Epidermal melanocyte (primary cell): ENCODE data around the gene CCT8.
"Not testable (repeated sequence)": the region's sequence is repeated elsewhere in the genome, so short reads cannot be mapped to it uniquely, and the experiment has no call there.

ENCODE experiments used
- DNase-seq: peaks from one replicate; pipeline ENCODE4 v3.0.0; 2011; ENCODE audit warnings: low spot score; ENCODE audit not compliant: insufficient read length

The CCT8 gene

DNA sequence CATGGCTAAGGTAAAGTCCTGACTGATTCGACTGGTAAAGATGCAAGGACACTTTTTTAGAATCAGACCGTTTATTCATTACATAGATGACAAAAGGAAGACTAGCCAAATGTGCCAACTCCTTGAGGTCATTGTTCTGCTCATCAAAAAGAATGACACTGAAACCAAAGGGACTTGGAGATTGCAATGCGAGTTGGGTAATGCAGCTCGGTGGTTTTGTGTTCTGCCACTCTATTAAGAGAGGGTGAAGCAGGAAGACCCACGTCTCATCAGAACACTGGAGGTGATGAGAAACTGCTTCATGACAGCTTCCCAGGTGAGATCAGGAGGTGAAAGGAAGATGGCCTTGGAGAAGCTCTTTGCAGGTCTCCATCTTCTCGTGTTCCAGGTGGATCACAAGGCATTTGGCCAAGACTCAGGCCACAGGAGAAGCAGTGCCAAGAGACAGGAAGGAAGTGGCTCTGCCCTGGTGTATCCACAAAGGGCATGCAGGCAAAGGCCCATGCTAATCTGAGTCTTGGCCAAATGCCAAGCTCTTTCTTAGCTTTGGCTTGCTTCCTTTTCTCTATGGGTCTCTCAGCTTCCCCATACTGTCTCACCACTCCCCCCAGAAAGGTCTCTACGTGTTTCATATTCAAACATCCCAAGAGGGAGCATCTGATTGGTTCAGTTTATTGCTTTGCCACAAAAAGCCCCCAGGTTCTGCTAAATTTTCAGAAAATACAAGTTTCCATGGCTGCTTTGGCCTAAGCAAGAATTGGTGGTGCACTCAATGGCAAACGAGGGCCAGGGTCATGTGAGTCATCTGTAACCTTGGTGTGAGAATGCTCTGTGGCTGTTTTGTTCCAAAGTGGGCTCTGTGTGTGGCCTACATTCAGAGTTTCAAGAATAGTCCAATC, 5.7 kb upstream of the CCT8 start:
- DNase-seq: no peak

DNA sequence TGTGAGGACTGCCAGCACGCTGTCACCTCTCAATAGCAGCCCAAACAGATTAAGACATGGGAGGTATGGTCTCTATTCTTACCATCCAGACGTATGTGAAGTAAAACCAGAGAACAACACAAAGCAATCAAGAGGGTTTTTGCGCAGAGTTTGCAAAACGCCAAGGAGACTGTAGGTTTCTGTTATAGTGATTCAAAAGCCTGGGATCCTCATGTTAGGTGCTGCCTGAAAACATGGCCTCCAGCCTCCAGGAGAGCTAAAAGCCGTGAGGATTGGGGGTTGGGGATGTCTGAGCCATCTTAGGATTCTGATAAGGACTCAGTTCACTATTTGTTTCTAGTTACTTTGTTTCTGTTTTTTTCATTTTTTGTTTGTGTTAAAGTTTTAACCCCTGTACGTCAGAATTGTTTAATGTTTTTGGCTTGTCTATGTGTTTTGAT, 4.2 kb upstream of the CCT8 start:
- no peak for DNase-seq

DNA sequence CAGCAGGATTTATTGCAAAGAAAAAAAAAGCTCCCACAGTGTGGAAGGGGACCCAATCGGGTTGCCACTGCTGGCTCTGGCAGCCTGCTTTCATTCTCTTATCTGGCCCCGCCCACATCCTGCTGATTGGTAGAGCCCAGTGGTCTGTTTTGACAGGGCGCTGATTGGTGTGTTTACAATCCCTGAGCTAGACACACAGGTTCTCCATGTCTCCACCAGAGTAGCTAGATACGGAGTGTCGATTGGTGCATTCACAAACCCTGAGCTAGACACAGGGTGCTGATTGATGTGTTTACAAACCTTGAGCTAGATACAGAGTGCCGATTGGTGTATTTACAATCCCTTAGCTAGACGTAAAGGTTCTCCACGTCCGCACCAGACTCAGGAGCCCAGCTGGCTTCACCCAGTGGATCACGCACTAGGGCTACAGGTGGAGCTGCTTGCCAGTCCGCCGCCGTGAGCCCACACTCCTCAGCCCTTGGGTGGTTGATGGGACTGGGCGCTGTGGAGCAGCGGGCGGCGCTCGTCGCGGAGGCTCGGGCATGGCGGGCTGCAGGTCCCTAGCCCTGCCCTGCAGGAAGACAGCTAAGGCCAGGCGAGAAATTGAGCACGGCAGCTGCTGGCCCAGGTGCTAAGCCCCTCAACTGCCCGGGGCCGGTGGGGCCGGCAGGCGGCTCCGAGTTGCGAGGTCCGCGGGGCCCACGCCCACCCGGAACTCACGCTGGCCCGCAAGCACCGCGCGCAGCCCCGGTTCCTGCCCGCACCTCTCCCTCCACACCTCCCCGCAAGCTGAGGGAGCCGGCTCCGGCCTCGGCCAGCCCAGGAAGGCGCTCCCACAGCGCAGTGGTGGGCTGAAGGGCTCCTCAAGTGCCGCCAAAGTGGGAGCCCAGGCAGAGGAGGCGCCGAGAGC, 3.5 kb upstream of the CCT8 start:
- not testable (repeated sequence) for DNase-seq

- DNase-seq: no peak
These were observed 2.4 kb upstream of the CCT8 start for GRCh38 chr21:29075706-29076466.

GRCh38 chr21:29074783-29075182, 1.3 kb upstream of the CCT8 start:
- no peak for DNase-seq

DNA sequence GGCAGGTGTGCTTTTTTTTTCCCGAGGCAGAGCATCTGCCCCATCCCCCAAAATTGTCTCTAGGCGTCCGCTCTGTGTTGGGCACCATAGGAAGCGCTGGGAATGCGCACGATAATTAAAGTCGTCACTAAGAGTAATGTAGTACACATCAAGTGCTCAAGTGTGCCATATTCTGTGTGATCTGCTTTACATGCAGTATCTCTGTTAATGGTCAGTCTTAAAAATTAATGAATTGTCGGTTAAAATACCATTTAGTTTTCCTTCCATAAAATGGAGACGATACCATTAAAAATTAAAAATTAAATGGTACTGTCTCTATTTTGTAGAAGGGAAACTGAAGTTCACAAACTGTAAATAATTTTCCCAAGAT, 544 bp upstream of the CCT8 start:
- no peak for DNase-seq

- DNase-seq: no peak
These were observed 601 bp downstream of the CCT8 start for GRCh38 chr21:29072873-29073221.

GRCh38 chr21:29064850-29065481, 8.5 kb downstream of the CCT8 start:
- DNase-seq: no peak

- no peak for DNase-seq
These were observed 16.9 kb downstream of the CCT8 start for GRCh38 chr21:29056538-29057050.

DNA sequence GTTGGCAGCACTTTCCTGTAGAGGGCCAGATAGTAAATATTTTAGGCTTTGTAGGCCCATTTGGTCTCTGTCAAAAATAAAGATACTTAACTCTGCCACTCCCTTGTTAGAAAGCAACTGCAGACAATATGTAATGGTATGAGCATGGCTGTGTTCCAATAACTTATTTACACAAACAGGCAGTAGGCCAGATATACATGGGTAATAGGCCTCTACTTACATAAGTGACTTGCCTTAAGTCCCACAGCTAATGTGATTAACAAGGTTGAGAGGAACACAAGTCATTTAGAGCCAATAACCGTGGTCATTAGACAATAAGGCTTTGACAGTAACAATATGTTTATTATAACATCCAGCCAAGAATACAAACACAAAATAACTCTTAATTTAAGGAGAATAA, 17.4 kb downstream of the CCT8 start:
- DNase-seq: no peak

DNA sequence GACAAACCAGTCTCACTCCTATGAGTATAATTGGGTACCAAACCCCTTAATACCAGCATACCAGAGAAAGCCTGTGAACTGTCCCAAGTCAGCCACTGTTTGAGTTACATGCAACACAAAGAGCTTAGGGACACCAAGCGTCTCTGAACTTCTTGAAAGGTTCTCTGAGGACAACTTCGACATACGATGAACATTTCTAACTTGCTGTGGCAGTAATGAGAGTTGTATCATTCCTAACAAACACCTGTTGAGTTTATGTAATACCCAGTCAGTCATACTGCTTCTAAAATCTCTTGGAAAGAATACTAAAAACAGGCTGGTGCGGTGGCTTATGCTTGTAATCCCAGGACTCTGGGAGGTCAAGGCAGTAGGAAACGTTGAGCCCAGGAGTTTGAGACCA, 18.4 kb downstream of the CCT8 start:
- no peak for DNase-seq

GRCh38 chr21:29053656-29054055, 19.8 kb downstream of the CCT8 start:
- no peak for DNase-seq

DNA sequence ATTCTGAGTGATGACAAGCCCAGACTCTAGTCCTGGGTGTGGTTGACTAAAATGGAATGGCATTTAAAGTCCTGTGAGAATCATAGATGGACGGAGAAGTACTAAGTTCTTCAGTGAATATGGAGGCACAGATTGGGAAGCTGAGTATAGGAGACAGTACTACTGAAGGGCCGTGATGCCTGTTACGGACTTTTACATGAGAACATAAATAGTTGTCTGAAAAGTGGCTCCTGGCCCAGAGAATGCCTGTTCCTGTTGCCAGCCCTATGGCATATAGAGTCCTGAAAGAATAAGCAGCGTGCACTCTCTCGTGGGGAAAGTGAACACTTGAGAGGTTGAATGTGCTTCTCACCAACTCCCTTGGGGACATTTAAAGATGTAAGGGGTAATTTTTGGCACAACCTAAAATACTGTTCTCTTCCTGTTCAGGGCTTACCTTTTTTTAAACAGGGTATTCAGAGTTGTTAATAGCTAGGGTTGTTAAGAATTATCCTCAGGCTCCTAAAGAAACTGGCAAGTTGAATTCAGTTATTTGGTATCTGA, 20.4 kb downstream of the CCT8 start:
- DNase-seq: no peak

- no peak for DNase-seq
These were observed 21.2 kb downstream of the CCT8 start for GRCh38 chr21:29052224-29052623.

DNA sequence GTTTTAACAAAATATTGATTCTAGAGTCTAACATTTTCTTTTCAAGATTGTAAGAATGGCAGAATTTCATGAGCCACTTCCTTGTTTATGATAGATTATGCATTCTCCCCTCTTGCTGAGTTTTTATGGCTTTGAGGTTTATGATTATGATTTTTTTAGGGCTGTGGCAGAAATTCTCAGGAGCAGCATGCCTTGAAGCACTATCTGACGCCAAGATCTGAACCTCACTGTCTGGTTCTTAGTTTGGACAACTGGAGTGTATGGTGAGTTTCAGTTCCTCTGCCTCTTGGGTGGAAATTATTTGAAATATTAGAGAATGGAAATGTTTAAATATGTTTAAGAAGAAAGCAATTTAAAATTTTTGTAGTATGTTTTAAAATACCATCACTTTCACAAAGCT, 38.8 kb downstream of the CCT8 start:
- DNase-seq: no peak

GRCh38 chr21:29033871-29034270, 39.6 kb downstream of the CCT8 start:
- DNase-seq: no peak

DNA sequence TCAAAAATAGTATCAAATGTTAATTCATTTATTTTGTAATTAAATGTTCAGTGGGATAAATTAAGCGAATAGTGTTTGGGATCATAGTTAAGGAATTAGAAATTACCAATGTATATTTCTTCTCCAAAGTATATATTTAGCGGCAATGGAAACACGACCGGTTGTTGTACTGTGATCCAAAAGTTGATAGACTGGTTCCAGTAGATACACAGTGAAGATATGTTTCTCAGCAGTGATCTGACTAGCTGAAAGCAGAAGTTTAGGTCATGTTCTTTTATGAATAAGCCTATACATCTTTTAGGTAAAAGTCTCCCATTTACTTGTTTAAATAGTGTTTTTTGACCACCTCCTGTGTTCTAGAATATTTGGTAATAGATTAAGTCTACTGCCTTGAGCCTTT, 40.1 kb downstream of the CCT8 start:
- DNase-seq: no peak

DNA sequence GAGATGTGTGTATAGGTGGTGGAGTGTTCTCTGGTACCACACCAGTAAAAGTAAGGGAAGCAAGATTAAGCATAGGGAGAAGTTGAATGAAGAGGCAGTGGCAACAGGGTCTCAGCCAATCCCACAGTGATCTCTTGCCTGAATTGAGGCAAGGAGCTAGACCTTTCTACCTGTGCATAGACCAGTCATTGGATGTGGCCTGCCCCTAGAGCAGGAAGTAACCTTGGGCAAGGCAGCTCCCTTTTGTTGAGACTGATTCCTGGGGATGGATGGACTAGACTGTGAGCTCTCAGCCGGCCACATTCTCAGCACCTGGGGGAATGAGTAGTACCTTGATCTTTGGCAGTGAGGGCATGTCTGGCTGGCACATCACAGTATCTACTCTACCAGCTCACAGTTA, 42.5 kb downstream of the CCT8 start:
- no peak for DNase-seq

DNA sequence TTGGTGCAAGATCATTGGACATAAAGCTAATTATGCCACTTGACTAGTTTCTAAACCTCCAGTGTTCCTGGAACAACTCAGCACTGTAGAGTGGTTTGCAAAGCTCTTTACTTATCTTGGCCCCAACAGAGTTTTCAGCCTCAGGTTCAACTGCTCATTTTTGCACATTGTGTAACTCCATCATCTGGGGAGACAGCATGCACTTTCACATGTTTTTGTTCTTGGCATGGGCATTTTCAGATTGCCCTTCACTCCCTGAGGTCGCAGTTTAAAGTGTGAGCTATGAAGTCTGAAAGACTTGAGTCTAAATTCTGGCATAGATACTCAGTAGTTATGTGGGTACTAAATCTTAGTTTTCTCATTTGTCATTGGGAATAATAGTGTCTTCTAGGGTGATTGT, 43.9 kb downstream of the CCT8 start:
- no peak for DNase-seq

DNA sequence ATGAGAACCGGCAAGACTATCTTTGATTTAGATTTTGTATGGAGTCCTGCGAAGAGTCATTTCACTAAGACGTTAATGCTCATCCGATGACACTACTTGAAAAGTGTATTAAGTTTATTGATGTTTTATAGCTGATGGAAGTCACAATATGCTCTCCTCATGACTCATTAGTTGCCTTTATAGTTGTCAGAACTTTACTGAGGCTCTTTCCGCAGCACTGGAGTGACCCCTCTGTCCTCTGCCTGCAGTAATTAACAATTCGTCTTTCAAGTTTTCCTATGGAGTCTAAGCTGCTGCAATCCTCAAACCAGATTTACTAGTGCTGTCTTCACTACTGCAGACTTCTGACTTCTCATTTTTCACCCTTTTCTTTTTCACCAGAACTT, 48.1 kb downstream of the CCT8 start:
- DNase-seq: no peak
